Endodermal cell (in vitro differentiated cells): ENCODE data around the gene IL13RA1. TPM values are rescaled to one million over a fixed set of nuclear protein-coding genes. Genes with fewer than 3 reads are reported as not detected.

Experiments
- DNase-seq: peaks from one replicate; pipeline ENCODE4 v3.0.0-alpha.2; 2017
- H3K27ac ChIP-seq: 2 replicates; pipeline ENCODE4 v1.5.1; 2013; ENCODE audit warnings: mild to moderate bottlenecking, low read depth, low read length, moderate library complexity
- H3K27me3 ChIP-seq: 2 replicates; pipeline ENCODE4 v1.6.1; 2013; ENCODE audit warnings: mild to moderate bottlenecking, low read length, moderate library complexity; ENCODE audit not compliant: insufficient read depth, control insufficient read depth, poor library complexity, severe bottlenecking
- H3K36me3 ChIP-seq: 2 replicates; pipeline ENCODE4 v1.7.0; 2013; ENCODE audit warnings: mild to moderate bottlenecking, low read length, moderate library complexity; ENCODE audit not compliant: control insufficient read depth, insufficient read depth
- H3K4me1 ChIP-seq: one replicate; pipeline ENCODE4 v1.7.0; 2013; ENCODE audit warnings: low read length; ENCODE audit not compliant: control insufficient read depth, insufficient read depth
- H3K4me3 ChIP-seq: 2 replicates; pipeline ENCODE4 v1.5.1; 2013; ENCODE audit warnings: mild to moderate bottlenecking, low read length, moderate library complexity
- H3K9ac ChIP-seq: 2 replicates; pipeline ENCODE4 v1.6.1; 2013; ENCODE audit warnings: mild to moderate bottlenecking, low read length, moderate library complexity; ENCODE audit not compliant: poor library complexity, severe bottlenecking; ENCODE audit errors: extremely low read depth
- H3K9me3 ChIP-seq: 2 replicates; pipeline ENCODE4 v1.6.1; 2013; ENCODE audit warnings: mild to moderate bottlenecking, low read length, moderate library complexity; ENCODE audit not compliant: control insufficient read depth
- H3K27ac Mint-ChIP-seq: 2 replicates; pipeline ENCODE4 v1.8.0; 2020; ENCODE audit warnings: mixed read lengths
- H3K27me3 Mint-ChIP-seq: 2 replicates; pipeline ENCODE4 v1.8.0; 2021; ENCODE audit warnings: mild to moderate bottlenecking, mixed read lengths; ENCODE audit not compliant: insufficient read depth
- H3K36me3 Mint-ChIP-seq: 2 replicates; pipeline ENCODE4 v1.8.0; 2020; ENCODE audit warnings: low read depth, mixed read lengths
- H3K4me1 Mint-ChIP-seq: 2 replicates; pipeline ENCODE4 v1.8.0; 2020; ENCODE audit warnings: mixed read lengths
- H3K4me3 Mint-ChIP-seq: 2 replicates; pipeline ENCODE4 v1.8.0; 2020; ENCODE audit warnings: mild to moderate bottlenecking, moderate library complexity, mixed read lengths
- H3K9me3 Mint-ChIP-seq: 2 replicates; pipeline ENCODE4 v1.8.0; 2020; ENCODE audit warnings: mild to moderate bottlenecking, mixed read lengths
- WGBS, 2 experiments: methylation state at CpG; one replicate each; pipeline versions ENCODE4 v1.1.5 to v1.1.7; 2013; ENCODE audit warnings: missing lambda C conversion rate in 2 of 2, mixed read lengths in 1 of 2; ENCODE audit not compliant: insufficient coverage in 1 of 2, insufficient read length in 1 of 2; 5-methylcytosine and 5-hydroxymethylcytosine counted together
- total RNA-seq, 2 donors: library from RNA; stranded (reverse); fragmentation: NEBNext Ultra II Directional in 1 of 2; extraction: Animal tissue kit (Norgen Biotek cat#: 25700) in 1 of 2; gene quantifications; 2 replicates in 1 of 2; 3 replicates in 1 of 2; pipeline ENCODE4 v1.2.1, GENCODE V29; 2021
- TF ChIP-seq, protein P1 (sequence below): fragments of 200-600 bp; sonication (generic); conservative IDR thresholded peaks from 2 replicates; pipeline ENCODE4 v1.5.0; 2021; ENCODE audit warnings: antibody characterized with exemption, mild to moderate bottlenecking

The IL13RA1 gene
- total RNA-seq, 2 donors from 2014 or later, result 27.8 to 32.9 TPM

DNA sequence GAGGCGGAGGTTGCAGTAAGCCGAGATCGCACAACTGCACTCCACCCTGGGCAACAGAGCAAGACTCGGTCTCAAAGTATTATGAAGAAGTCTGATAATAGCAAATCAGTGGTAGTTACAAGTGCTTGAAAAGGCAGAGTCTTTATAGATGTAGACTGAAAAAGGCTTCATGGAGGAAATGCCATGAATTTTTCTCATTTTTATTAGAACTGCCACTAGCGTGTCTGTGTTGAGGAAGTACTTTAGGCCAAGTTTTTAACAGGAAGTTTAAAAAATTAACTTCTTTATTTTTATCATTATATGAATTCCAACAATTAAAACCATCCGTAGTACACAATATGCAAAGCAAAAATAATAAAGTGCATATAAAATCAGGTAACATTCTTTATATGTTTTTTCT, 32.8 kb upstream of the IL13RA1 start:
- H3K27ac Mint-ChIP-seq, result no peak overlapping the region
- Histone ChIP-seq H3K4me3 (no peak overlapping the region), H3K27me3 (no peaks in the 10 kb centered on the region), H3K4me1 (no peaks in the 10 kb centered on the region), H3K36me3 (no peaks in the 10 kb centered on the region), H3K9me3 (no peaks in the 10 kb centered on the region), H3K27ac (no peak overlapping the region), H3K9ac (no peak overlapping the region)
- no peaks in the 10 kb centered on the region for H3K4me1 Mint-ChIP-seq
- H3K9me3 Mint-ChIP-seq, result peaks cover 50% of the 10 kb centered on the region
- TF ChIP-seq, protein P1, sequence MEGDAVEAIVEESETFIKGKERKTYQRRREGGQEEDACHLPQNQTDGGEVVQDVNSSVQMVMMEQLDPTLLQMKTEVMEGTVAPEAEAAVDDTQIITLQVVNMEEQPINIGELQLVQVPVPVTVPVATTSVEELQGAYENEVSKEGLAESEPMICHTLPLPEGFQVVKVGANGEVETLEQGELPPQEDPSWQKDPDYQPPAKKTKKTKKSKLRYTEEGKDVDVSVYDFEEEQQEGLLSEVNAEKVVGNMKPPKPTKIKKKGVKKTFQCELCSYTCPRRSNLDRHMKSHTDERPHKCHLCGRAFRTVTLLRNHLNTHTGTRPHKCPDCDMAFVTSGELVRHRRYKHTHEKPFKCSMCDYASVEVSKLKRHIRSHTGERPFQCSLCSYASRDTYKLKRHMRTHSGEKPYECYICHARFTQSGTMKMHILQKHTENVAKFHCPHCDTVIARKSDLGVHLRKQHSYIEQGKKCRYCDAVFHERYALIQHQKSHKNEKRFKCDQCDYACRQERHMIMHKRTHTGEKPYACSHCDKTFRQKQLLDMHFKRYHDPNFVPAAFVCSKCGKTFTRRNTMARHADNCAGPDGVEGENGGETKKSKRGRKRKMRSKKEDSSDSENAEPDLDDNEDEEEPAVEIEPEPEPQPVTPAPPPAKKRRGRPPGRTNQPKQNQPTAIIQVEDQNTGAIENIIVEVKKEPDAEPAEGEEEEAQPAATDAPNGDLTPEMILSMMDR, result no peak
- no peaks in the 10 kb centered on the region for H3K27me3 Mint-ChIP-seq
- H3K4me3 Mint-ChIP-seq, result no peak overlapping the region
- no peak for DNase-seq
- WGBS, 2 experiments, result 90 to 95% methylated on average over 2 to 4 of the region's 6 CpGs
- no peaks in the 10 kb centered on the region for H3K36me3 Mint-ChIP-seq

DNA sequence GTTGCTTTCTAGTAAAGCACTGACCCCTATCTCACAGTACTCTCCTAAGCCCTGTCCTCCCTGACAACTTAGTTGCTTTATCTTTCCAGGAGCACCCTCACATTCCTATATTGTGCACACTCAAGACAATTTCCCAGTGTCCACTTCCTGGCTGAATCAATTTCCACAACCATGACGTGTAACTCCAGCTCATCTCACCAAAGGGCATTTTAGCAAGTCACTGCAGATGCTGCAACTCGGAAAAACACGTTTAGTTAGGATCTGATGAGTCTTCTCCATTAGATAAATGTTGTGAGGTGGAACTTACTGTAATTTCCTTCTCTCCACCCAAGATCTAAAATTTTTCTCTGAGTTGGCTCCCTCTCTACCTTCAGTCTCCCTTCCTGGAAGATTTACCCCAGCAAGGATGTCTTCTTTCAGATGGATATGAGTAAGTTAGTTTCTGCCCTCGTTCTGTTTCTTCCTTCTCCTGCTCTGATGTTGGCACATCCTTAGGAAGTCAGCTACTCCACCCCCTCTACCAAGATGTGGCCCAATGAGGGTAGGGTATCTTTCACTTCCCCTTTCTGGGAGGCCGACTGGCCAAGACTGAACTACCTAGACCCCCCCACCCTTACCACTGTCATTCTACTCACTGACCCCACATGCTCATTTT, 28.8 kb upstream of the IL13RA1 start:
- Histone ChIP-seq H3K9me3 (no peaks in the 10 kb centered on the region), H3K27me3 (no peaks in the 10 kb centered on the region), H3K9ac (no peak overlapping the region), H3K4me1 (no peaks in the 10 kb centered on the region), H3K36me3 (no peaks in the 10 kb centered on the region), H3K27ac (no peak overlapping the region), H3K4me3 (no peak overlapping the region)
- peaks cover 53% of the 10 kb centered on the region for H3K9me3 Mint-ChIP-seq
- no peak for DNase-seq
- H3K4me1 Mint-ChIP-seq, result no peaks in the 10 kb centered on the region
- no peak overlapping the region for H3K27ac Mint-ChIP-seq
- no peaks in the 10 kb centered on the region for H3K27me3 Mint-ChIP-seq
- TF ChIP-seq, protein P1, result no peak
- 92% methylated on average over 2 of the region's 5 CpGs; no CpG with 5 or more reads in 1 of the 2 experiments for WGBS, 2 experiments
- peaks cover 2% of the 10 kb centered on the region for H3K36me3 Mint-ChIP-seq
- H3K4me3 Mint-ChIP-seq, result no peak overlapping the region

DNA sequence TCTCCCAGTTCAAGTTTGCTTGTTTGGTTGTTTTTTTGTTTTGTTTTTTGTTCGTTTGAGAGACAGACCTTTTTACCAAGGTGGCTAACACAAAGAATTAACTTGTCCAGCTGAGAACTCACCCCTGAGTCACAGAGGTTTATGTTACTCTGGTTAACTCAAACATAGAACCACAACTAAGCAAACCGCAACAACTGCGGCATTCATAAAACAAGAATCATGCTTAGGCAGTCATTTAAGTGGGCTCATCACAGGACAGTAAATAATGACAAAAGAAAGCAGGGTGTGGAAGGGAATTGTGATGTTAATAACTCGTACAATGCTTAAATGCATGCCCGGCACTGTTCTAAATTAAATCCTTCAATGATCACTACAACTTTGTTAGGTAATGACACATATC, 24.7 kb upstream of the IL13RA1 start:
- DNase-seq, result no peak
- TF ChIP-seq, protein P1, result no peak
- Histone ChIP-seq H3K36me3 (no peaks in the 10 kb centered on the region), H3K4me1 (no peaks in the 10 kb centered on the region), H3K4me3 (no peak overlapping the region), H3K27ac (no peak overlapping the region), H3K9ac (no peak overlapping the region), H3K9me3 (no peaks in the 10 kb centered on the region), H3K27me3 (no peaks in the 10 kb centered on the region)
- Mint-ChIP-seq H3K4me1 (no peaks in the 10 kb centered on the region), H3K27me3 (no peaks in the 10 kb centered on the region), H3K36me3 (peaks cover 2% of the 10 kb centered on the region), H3K9me3 (peaks cover 55% of the 10 kb centered on the region), H3K4me3 (no peak overlapping the region), H3K27ac (no peak overlapping the region)
- 80 to 96% methylated on average over 1 to 4 of the region's 5 CpGs for WGBS, 2 experiments
